ENCODE results near the gene CCS. TPM values are rescaled to one million over a fixed set of nuclear protein-coding genes. Genes with fewer than 3 reads are reported as not detected.

CCS gene
- polyA plus RNA-seq, 1 experiment, result 36.4 TPM

- TF ChIP-seq CTCF (IDR thresholded peaks at IDR 0.05; ENCODE audit: insufficient read depth, low read depth, low read length), result no peak
- DNase-seq (ENCODE audit: low read depth), result no peak
- Histone ChIP-seq H3K4me3 (ENCODE audit: low read depth, low read length) (peak overlapping the region; percentile 68), H3K36me3 (ENCODE audit: control insufficient read depth, insufficient read depth, low read length) (no peaks in the 10 kb centered on the region; the same call in 1 of the 2 replicates), H3K27me3 (ENCODE audit: control insufficient read depth, insufficient read depth, low read length) (no peaks in the 10 kb centered on the region)
- CTCF ChIA-PET, result interaction anchor here (0.8 to 4.0 kb wide), 3 partner anchors 14 to 85 kb away, joined by 3 to 24 read pairs (median 3); partner anchors contain the start of gene RBM4B
- POLR2A ChIA-PET, result no interaction called here
These were observed 665 bp downstream of the CCS start for GRCh38 chr11:66593650-66594049.

DNA sequence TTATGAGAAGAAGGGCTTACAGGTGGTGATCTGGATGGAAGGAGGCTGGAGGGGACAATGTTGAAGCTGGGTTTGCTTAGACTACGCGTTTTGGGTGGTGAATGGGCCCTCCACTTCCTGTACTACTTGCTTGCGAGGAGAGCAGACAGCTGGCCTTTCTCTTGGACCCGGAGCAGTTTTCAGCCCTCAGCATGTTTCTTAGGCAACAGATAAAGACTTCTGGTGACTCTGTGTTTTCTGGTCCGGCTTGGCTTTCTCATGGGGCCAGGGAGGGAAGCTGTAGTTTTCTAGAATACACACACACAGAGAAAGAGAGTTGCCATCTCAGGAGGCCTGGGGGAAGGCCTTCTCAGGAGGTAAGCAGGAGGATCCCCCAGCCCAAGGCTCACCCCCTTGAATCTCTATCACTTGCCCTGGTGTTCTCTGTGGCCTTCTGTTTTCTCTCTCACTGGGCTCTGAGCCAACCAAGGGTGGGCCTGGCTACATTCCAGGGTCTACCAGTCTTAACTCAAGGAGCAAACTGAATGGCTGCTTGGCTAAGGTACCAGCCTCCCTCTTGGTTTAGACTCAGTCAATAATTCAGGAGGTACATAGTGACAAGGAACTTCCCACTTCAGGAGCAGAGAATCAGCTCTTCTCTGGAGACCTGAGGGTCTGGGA lies 2.4 kb downstream of the CCS start:
- TF ChIP-seq CTCF (IDR thresholded peaks at IDR 0.05; ENCODE audit: insufficient read depth, low read depth, low read length), result no peak
- no peak for DNase-seq (ENCODE audit: low read depth)
- ChIA-PET POLR2A (interaction anchor here (0.6 kb wide), 1 partner anchor 12 kb away, joined by 15 read pairs; no protein-coding TSS in a partner anchor), CTCF (interaction anchor here (1.3 to 1.6 kb wide), 3 partner anchors 15 to 24 kb away, joined by 3 to 5 read pairs (median 3); no protein-coding TSS in a partner anchor)
- Histone ChIP-seq H3K4me3 (ENCODE audit: low read depth, low read length) (no peak overlapping the region), H3K27me3 (ENCODE audit: control insufficient read depth, insufficient read depth, low read length) (no peaks in the 10 kb centered on the region), H3K36me3 (ENCODE audit: control insufficient read depth, insufficient read depth, low read length) (peaks cover 10% of the 10 kb centered on the region)

- CTCF ChIA-PET, result interaction anchor here (0.9 kb wide), 1 partner anchor 19 kb away, joined by 3 read pairs; no protein-coding TSS in a partner anchor
- no peak for TF ChIP-seq CTCF (IDR thresholded peaks at IDR 0.05; ENCODE audit: insufficient read depth, low read depth, low read length)
- Histone ChIP-seq H3K27me3 (ENCODE audit: control insufficient read depth, insufficient read depth, low read length) (no peaks in the 10 kb centered on the region), H3K36me3 (ENCODE audit: control insufficient read depth, insufficient read depth, low read length) (peaks cover 15% of the 10 kb centered on the region), H3K4me3 (ENCODE audit: low read depth, low read length) (no peak overlapping the region)
- POLR2A ChIA-PET, result no interaction called here
- no peak for DNase-seq (ENCODE audit: low read depth)
These were observed 6.0 kb downstream of the CCS start for GRCh38 chr11:66598993-66599392.

DNA sequence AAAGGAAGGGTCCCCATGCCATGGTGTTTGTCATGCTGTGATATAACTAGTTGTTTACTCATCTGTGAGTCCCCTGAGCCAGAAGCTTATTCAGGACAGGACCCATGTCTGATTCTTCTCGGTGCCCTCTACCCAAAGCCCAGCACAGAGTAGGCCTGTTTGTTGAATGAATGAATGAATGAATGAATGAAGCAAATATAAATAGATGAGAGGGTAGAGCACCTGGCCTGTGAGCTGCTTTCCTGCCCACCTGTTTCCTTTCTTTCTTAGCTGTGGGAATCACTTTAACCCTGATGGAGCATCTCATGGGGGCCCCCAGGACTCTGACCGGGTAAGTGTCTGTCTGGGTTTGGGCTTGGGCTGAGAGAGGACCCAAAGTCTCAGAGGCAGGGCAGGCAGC lies 7.2 kb downstream of the CCS start:
- ChIA-PET POLR2A (no interaction called here), CTCF (interaction anchor here (0.7 kb wide), 1 partner anchor 33 kb away, joined by 3 read pairs; no protein-coding TSS in a partner anchor)
- Histone ChIP-seq H3K36me3 (ENCODE audit: control insufficient read depth, insufficient read depth, low read length) (peaks cover 20% of the 10 kb centered on the region), H3K27me3 (ENCODE audit: control insufficient read depth, insufficient read depth, low read length) (no peaks in the 10 kb centered on the region), H3K4me3 (ENCODE audit: low read depth, low read length) (no peak overlapping the region)
- DNase-seq (ENCODE audit: low read depth), result no peak
- TF ChIP-seq CTCF (IDR thresholded peaks at IDR 0.05; ENCODE audit: insufficient read depth, low read depth, low read length), result no peak

DNA sequence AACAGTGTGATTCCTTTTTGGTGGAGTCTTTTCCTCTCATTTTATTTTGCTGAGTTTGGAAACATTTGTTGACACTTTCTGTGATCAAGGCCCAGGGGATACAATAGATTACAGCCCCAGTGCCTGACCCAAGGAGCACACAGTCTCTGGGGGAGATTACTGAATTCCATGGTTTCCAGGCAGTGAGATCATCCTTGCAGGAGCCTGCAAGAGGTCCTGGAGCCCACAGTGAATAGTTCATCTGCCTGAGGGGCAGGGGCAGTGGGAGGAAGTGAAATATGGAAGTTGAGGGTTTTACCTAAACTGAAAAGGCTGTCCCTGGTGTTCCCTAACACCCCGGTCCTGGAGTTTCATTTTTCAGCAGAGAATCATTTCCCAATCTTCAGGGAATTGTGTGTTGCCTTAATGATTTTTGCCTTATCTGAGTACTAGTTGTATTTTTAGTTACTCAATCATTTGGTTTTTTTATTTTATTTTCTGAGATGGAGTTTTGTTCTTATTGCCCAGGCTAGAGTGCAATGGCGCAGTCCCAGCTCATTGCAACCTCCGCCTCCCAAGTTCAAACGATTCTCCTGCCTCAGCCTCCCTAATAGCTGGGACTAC lies 7.7 kb downstream of the CCS start:
- Histone ChIP-seq H3K27me3 (ENCODE audit: control insufficient read depth, insufficient read depth, low read length) (no peaks in the 10 kb centered on the region), H3K4me3 (ENCODE audit: low read depth, low read length) (no peak overlapping the region), H3K36me3 (ENCODE audit: control insufficient read depth, insufficient read depth, low read length) (peaks cover 25% of the 10 kb centered on the region)
- no peak for TF ChIP-seq CTCF (IDR thresholded peaks at IDR 0.05; ENCODE audit: insufficient read depth, low read depth, low read length)
- DNase-seq (ENCODE audit: low read depth), result no peak
- CTCF ChIA-PET, result no interaction called here
- POLR2A ChIA-PET, result no interaction called here
